NCI-H1092 (cell line): Measurements from ENCODE around the gene SPTBN4.
"Not testable (repeated sequence)": the region's sequence is repeated elsewhere in the genome, so short reads cannot be mapped to it uniquely, and the experiment has no call there.

Source experiments
- DNase-seq: peaks from one replicate; lab custom pipeline; 2025; lab: John Stamatoyannopoulos, UW

The SPTBN4 gene

DNA sequence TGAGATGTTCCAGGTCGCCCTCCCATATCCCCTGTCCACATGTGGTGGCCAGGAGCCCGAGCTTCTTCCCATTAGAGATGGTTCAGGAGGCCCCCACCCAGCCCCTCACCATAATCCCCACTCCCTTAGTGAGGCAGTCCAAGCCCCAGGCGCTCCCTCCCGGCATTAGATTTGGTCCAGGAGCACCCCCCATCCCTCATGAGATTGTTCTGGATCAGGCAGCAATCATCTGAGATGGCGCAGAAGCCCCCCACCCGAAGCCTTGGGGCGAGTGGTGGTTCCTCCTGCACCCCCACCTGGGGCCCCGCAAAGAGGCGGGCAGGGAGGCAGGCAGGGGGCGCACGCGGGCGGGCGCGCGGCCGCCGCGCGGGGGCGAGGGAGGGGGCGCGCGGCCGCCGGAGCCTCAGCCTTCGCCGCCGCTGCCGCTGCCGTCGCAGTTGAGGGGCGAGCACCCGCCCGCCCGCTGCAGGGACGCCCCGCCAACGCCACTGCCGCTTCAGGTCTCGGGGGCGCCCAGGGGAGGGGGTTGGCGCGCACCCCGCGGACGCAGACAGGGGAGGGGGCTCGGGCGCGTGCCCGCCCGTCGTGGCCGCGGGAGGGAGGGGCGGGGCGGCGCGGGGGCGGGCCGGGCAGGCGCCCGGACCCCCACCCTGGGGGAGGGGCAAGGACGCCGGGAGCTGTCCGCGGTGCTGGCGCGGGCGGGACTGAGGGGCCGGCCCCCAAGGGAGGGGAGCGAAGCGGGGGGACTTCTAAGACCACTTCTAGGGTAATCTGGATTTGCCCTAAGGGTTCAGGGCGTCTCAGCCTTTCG is 63.5 kb downstream of the SPTBN4 start:
- peak; percentile 7 for DNase-seq

DNA sequence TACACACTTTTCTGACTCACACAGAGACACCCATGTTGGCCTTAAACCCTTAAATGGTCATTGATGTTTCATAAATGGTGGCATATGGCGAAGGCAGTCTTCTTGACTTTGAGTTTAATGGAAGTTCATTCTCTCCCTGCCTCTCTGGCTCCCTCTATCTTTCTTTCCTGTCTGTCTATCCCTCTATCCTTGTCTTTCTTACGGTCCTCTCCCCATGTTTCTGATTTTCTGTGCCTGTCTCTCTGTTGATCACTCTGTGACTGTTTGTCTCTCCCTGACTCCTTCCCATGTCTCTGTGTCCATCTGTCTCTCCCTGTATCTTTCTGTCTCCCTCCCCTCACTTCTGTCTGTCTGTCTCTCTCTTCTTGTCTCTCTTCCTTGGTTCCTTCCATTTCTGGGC is 66.7 kb downstream of the SPTBN4 start:
- no peak for DNase-seq

DNA sequence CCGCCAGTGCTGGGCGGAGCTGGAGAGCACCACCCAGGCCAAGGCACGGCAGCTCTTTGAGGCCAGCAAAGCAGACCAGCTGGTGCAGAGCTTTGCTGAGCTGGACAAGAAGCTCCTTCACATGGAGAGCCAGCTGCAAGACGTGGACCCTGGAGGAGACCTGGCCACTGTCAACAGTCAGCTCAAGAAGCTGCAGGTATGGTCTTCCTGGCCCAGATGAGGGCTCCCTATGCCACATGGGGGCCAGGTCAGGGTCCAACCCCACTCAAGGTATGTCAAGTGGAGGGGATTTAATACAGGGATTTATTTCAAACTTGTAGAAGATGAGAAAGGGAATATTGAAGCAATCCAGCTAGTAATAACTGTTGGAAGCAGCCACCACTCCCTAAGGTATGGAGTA is 67.3 kb downstream of the SPTBN4 start:
- DNase-seq, result no peak

DNA sequence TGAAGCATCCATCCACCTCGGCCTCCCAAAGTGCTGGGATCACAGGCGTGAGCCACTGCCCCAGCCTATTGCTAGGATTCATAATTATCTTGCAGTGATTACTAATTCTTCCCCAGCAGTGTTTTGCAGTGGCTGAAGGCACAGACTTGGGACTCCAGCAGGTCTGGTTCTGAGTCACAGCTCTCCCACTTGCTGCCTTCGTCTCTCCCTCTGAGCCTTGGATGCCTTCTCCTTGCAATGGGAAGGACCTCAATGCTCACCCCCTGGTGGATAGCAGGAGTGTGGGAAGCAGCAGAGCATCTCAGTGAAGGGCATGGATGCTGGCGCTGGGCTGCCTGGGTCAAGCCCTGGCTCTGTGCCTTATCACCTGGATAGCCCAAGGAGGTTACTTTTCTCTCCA is 72.3 kb downstream of the SPTBN4 start:
- DNase-seq, result no peak

DNA sequence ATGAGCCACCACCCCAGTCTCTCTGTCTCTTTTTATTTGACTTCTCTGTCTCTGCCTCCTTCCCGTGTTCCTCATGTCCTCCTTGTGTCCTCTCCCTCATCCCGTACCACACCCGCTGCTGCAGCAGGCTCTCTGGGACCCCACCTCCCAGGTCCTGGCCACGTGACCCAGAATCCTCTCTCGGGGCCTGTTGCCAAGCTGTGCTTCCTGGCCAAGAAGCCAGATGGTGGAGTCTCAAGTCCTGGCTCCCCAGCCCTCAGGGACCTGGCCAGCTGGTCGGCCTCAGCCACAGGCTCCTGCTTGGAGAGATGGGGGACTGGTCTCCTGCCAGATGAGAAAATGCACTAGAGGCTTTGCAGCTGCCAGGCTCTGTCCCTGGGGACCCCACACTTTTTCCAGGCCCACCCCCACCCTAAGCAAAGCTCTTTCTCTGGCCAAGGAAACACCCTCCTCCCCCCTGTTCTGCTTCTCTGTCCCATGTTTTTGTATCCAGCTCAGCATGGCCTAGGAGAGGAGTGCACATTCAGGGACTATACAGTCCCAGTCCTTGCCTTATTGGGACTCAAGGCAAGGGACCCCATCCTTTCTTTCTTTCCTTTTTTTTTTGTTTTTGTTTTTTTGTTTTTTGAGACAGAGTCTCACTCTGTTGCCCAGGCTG is 75.5 kb downstream of the SPTBN4 start:
- peak; percentile 90 for DNase-seq

DNA sequence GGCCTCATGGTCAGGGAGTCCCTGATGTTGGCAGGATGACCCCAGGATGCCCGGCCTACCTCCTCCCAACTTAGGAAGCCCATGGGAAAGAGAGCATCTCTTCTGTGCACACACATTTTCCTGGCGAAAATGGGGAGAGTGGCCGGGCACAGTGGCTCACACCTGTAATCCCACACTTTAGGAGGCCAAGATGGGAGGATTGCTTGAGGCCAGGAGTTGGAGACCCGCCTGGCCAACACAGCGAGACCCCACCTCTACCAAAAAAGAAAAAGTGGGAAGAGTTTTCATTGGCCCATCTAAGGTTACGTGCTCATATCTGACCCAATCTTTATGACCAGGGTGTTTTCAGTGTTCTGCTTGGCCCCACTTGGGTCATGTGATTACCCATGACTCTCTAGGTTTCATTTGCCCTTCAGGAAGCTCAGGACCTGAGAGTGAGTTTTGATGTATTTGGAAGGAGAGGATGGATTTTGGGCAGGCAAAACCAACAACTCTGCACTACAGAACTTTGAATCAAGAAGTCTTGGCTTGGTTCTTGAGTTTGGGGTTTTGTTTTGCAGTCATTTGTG is 76.3 kb downstream of the SPTBN4 start:
- no peak for DNase-seq

DNA sequence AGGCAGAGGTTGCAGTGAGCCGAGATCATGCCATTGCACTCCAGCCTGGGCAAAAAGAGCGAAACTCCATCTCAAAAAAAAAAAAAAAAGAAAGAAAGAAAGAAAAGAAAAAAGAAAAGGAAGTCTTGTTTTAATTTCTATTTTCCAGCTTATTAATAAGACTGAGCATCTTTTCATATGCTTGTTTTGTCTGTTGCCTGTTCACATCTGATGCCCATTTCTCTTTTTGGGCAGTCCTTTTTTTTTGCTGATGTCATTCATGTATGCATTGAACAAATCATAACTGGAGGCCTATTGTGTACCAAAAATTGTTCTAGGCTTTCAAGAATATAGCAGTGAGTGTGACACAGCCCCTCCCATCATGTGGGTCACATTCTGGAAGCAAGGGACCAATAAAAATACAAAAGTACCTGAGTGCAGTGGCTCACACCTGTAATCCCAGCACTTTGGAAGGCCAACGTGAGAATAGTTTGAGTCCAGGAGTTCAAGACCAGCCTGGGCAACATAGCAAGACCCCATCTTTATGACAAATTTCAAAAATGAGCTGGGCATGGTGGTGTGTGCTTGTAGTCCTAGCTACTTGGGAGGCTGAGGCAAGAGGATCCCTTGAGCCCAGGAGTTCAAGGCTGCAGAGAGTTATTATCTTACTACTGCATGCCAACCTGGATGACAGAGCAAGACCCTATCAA is 79.5 kb downstream of the SPTBN4 start:
- not testable (repeated sequence) for DNase-seq

DNA sequence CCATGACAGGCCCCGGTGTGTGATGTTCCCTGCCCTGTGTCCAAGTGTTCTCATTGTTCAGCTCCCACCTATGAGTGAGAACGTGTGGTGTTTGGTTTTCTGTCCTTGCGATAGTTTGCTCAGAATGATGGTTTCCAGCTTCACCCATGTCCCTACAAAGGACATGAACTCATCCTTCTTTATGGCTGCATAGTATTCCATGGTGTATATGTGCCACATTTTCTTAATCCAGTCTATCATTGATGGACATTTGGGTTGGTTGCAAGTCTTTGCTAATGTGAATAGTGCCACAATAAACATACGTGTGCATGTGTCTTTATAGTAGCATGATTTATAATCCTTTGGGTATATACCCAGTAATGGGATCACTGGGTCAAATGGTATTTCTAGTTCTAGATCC is 80.4 kb downstream of the SPTBN4 start:
- not testable (repeated sequence) for DNase-seq

DNA sequence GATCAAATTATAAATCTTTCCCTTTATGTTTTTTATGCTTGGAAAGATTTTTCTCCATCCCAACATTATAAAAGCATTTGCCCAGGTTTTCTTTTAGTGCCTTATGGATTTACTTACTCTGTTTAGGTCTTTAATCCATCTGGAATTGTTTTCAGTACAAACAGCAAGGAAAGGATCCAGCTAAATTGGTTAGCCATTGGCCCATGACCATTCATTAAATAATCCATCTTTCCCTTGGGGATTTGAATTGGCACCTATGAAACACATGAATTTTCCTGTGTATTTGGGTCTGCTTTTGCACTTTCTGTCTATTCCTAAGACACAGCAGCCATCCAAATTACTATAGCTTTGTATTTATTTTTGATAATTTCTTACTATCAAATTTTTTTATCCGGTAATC is 81.0 kb downstream of the SPTBN4 start:
- no peak for DNase-seq

DNA sequence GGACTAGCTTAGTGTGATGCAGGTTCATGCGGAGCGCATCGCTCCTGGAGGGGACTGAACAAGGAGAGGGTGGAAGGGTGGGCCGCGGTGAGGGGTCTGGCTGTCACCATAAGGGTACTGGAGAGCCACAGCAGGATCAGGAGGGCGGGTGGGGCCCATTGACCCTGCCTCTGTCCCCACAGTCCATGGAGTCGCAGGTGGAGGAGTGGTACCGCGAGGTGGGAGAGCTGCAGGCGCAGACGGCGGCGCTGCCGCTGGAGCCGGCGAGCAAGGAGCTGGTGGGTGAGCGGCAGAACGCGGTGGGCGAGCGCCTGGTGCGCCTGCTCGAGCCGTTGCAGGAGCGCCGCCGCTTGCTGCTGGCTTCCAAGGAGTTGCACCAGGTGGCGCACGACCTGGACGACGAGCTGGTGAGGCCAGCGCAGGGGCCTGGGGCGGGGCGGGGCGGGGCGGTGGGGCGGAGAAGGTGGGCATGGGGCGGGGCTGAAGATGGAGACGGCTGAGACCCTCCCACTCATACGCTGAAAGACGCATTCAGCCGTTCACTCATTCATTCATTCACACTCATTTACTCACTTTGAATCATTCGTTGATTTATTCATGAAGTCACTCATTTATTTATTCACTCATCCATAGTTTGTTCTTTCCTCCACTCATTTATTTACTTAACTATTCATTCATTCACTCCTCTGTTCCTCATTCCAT is 82.4 kb downstream of the SPTBN4 start:
- peak; percentile 57 for DNase-seq

DNA sequence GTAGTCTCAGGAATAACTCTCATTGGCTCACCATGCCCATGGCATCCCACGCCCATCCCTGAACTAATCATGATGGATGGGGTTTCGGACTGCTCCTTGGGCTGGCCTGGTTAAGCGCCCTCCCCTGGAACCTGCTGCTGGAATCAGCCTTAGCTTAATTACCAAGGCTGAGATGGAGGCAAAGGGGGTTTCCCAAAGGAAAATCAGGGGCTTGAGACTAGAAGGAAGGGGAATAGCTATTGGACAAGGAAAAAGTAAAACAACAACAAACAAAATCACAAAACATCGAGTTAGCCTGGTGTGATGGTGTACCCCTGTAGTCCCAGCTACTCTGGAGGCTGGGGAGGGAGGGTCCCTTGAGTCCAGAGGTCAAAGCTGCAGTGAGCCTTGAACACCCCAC is 84.2 kb downstream of the SPTBN4 start:
- no peak for DNase-seq

DNA sequence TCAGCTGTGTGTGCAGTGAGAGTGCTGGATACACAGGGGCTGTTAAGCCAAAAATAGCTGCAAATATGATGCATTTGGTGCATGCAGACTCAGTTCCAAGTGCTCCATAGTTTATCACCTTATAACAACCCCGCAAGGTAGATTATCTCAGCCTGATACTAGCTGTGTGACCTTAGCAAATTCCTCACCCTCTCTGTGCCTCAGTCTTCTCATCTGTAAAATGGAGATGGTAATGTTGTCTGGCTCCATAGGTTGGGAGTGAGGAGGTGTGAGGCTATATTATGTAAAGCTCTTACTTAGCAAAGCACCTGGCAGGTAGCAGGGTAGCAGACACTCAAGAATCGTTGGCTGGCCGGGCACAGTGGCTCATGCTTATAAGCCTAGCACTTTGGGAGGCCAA is 86.0 kb downstream of the SPTBN4 start:
- no peak for DNase-seq

DNA sequence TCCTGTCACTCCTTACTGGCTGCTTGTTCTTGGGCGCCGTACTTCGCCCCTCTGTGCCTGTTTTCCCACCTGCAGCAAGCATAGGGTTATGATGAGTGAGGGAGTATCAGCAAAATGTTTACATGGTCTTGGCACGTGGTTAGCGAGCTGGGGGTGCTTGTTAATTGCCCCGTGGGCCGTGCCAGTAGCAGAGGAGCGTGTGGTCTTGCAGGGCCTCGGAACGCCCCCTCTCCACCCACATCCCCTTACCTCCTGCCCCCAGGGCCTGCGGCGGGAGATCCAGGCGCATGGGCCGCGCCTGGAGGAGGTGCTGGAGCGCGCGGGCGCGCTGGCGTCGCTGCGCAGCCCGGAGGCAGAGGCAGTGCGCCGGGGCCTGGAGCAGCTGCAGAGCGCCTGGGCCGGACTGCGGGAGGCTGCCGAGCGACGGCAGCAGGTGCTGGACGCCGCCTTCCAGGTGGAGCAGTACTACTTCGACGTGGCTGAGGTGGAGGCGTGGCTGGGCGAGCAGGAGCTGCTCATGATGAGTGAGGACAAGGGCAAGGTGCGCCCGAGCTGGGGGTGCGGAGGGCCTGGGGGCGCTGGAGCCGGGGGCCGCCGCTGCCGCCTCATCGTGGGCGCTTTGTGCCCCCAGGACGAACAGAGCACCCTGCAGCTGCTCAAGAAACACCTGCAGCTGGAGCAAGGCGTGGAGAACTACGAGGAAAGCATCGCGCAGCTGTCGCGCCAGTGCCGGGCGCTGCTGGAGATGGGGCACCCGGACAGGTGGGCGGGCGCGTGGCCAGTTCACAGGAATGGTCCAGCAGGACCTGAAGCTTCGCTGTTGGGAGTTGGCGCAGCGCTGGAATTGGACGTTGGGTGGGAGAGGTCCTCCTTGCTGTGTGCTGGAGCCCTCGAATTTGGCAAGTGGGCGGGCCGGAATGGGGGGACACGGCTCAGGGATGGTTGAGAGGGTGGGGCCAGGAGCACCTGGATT is 87.4 kb downstream of the SPTBN4 start:
- no peak for DNase-seq

DNA sequence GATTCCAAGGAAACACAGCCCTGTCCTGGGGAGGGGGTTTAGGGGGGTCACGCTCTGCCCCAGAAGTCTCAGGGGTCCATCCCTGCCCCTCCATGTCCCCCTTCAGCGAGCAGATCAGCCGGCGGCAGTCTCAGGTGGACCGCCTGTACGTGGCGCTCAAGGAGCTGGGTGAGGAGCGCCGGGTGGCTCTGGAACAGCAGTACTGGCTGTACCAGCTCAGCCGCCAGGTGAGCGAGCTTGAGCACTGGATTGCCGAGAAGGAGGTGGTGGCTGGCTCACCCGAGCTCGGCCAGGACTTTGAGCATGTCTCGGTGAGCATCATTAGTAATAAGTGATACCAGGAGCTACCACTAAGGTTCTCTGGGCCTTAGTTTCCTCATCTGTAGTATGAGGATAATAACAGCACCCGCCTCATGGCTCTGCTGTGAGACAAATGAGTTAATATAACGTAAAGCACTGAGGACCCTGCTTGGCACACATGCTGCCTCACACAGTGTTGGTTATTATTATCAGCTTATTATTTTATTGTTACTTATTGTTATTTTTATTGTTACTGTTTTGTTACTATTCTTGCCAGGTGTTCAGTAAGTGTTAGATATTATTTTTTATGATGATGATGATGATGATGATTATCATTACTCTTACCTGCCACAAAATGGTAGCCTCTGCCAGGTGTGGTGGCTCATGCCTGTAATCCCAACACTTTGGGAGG is 89.3 kb downstream of the SPTBN4 start:
- DNase-seq, result no peak

DNA sequence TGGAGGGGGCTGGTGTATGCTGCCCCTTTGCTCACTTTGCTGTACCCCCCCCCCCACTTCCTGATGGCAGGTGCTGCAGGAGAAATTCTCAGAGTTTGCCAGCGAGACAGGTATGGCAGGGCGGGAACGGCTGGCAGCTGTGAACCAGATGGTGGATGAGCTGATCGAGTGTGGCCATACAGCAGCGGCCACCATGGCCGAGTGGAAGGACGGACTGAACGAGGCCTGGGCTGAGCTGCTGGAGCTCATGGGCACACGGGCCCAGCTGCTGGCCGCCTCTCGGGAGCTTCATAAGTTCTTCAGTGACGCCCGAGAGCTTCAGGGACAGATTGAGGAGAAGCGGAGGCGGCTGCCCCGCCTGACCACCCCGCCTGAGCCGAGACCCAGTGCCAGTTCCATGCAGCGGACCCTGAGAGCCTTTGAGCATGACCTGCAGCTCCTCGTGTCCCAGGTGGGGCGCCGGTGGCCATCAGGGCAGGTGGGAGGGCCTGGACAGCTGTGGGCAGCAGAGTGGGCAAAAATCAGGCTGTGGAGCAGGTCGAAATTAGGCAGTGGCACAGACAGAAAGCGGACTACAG is 90.2 kb downstream of the SPTBN4 start:
- no peak for DNase-seq

DNA sequence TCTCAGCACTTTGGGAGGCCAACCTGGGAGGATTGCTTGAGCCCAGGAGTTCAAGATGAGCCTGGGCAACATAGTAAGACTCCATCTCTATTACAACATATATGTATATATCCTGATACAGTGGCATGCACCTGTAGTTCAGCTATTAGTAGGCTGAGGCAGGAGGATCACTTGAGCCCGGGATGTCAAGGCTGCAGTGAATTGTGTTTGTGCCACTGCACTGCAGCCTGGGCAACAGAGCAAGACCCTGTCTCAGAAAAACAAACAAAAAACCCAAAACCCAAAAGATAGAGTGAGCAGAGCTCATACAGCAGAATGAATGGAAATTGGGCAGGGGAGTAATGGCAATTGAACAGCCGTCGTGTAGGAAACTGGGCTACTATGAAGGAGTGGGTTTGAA is 92.6 kb downstream of the SPTBN4 start:
- DNase-seq, result no peak

DNA sequence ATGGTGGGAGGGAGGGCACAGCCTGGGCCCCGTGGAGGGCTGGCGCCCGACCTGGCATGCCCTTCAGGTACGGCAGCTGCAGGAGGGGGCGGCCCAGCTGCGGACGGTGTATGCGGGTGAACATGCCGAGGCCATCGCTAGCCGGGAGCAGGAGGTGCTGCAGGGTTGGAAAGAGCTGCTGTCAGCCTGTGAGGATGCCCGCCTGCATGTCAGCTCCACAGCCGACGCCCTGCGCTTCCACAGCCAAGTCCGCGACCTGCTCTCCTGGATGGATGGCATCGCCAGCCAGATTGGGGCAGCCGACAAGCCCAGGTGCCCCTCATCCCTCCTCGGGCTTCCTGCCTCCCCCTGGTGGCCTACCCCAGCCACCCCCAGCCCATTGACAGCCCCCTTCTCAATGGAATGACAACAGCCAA is 93.3 kb downstream of the SPTBN4 start:
- no peak for DNase-seq

DNA sequence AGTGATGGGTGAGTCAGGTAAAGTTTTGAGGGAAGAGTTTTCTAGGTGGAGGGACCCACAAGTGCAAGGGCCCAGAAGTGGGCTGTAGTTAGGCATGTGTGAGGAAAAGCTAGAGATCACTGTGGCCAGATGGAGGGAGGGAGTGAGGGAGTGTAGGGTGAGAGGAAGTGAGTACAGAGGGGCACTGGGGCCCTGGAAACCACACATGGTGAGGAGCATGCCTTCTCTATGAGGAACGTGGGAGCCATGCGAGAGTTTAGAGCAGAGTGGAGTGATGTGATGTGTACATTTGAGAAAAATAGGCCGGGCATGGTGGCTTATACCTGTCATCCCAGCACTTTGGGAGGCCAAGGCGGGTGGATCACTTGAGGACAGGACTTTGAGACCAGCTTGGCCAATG is 95.1 kb downstream of the SPTBN4 start:
- DNase-seq, result no peak

DNA sequence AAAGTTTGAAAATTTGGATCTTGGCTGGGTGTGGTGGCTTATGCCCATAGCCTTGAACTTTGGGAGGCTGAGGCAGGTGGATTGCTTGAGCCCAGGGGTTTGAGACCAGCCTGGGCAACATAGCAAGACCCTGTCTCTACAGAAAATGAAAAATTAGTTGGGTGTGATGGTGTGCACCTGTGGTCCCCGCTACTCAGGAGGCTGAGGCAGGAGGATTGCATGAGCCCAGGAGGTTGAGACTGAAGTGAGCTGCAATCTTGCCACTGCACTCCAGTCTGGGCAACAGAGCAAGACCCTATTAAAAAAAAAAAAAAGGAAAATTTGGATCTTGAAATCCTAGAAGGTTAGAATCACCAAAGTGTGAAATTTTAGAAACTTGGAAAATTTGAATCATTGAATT is 97.7 kb downstream of the SPTBN4 start:
- not testable (repeated sequence) for DNase-seq

DNA sequence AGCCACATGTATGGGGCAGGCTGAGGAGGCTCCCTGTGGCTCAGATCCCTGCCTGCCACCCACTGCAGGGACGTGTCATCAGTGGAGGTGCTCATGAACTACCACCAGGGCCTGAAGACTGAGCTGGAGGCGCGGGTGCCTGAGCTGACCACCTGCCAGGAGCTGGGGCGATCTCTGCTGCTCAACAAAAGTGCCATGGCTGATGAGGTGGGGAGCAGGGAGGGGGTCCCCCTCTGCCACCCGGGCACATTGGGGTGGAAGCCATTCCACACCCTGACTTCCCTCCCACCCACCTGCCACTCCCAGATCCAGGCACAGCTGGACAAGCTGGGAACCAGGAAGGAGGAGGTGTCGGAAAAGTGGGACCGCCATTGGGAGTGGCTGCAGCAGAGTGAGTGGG is 98.6 kb downstream of the SPTBN4 start:
- DNase-seq, result no peak
